Right lobe of liver (tissue), 4 donors: Measurements from ENCODE around the gene TGFA.

Experiments used
- CTCF ChIP-seq, 4 donors: fragments of 200-600 bp in 3 of 4; fragments of 450-650 bp in 1 of 4; IDR thresholded peaks; one replicate each; pipeline versions ENCODE4 v1.5.1 to v1.8.0; 2016 to 2022; ENCODE audit warnings: antibody characterized with exemption in 4 of 4, mild to moderate bottlenecking in 2 of 4
- POLR2A ChIP-seq: fragments of 450-650 bp; IDR thresholded peaks from one replicate; pipeline ENCODE4 v1.6.1; 2017; ENCODE audit warnings: antibody characterized with exemption, mild to moderate bottlenecking
- donor health status: DM: no; HTN: no; CAD: no.
- donor health status: DM: no; HTN: no; CAD: no.
- donor health status: DM: no; HTN: yes; CAD: no.

- TF ChIP-seq CTCF (IDR thresholded peaks at IDR 0.05) (no peak), POLR2A (no peak)
Observed at GRCh38 chr2:70498528-70498927, 55.1 kb downstream of the TGFA start.
